ENCODE results near the gene ATP2C2.
A peak's percentile ranks its signal among the peaks of the same experiment; 100 is the strongest.
"Not testable (repeated sequence)": the region's sequence is repeated elsewhere in the genome, so short reads cannot be mapped to it uniquely, and the experiment has no call there.

ATP2C2 gene

DNA sequence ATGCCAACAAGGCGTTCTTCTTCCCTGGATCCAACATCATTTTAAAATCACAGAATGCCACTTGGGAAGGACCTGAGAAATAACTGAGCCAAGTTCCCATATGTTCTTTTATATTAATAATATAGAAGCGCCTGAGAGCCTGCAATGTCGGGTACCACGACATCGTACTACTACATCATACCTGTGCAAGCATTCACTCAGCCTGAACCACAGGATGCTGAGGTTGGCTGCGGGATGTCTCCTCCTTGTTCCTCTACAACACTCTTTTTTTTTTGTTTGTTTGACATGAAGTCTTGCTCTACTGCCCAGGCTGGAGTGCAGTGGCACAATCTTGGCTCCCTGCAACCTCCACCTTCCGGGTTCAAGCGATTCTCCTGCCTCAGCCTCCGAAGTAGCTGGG lies 2.1 kb upstream of the ATP2C2 start:
- DNase-seq (ENCODE audit: low spot score): no peak

DNA sequence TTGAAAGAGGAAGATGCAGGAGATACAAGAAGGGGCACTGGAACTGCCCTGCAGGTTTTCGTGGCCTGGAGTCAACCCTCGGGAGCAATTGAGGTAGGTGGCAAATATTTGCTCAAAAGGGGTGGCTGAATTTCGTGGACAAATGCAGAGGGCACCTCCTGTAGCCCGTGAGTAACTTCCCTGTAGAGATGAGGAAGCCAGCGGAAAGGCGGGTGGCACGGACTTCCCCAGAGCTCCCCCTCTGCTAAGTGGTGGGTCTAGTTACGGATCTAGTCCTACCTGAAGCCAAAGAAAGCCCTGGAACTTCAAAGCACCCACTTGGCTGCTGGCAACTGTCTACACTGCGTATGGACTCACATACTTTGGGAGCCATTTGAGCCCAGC lies 1.0 kb upstream of the ATP2C2 start:
- DNase-seq (ENCODE audit: low spot score): no peak

GRCh38 chr16:84367750-84368307 lies 509 bp upstream of the ATP2C2 start:
- DNase-seq (ENCODE audit: low spot score): no peak

DNA sequence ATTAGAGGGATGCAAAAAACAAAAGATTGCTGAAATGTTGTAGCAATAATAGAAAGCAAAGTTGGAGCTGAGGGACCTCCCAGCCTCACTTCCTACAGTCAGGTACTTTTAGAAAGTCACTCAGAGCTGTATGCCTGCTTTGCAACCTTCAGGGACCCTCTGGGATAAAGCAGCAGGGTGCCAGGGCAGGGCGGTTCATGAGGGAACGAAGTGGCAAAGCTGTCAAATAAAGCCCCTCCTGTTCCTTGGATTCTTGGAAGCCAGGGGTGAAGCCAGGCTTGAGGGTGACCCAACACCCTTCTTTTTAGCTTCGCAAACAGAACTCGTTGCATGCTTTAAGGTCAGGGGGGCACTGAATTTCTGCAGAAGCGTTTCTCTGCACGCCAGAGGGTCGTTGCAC lies 767 bp downstream of the ATP2C2 start:
- DNase-seq (ENCODE audit: low spot score): no peak

DNA sequence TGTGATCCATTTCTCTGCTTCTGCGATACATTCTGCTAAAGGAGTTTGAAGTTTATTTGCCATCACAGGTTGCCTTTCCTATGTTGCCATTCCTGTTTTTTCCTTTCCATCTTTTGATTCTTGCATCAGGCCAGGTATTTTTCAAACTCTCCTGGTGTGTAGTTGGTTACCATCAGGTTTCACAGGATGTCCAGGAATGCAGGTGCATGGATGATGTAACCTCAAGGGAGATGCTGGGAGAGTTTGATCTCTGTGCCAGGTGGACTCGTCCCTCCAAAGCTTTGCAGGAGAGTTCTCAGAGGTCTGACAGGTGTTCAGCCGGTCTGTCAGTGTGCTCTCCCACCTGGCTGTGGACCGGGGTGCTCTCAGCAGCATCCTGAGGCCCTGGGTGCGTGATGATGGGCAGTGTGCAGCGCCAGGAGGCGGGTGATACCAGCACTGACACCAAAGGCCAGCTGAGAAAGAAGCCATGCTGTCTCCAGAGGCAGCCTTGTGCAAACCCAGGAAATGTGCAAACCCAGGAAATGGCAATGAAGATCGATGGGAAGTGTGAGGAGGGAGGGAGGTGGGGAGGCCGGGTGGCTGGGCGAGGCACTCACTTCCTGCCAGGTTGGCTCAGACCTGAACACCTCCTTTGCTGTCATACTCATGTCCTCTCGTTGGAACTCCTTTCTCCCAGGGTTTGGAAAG lies 1.7 kb downstream of the ATP2C2 start:
- DNase-seq (ENCODE audit: low spot score): no peak

GRCh38 chr16:84370723-84371552 lies 2.6 kb downstream of the ATP2C2 start:
- no peak for DNase-seq (ENCODE audit: low spot score)

GRCh38 chr16:84371553-84371865 lies 3.2 kb downstream of the ATP2C2 start:
- no peak for DNase-seq (ENCODE audit: low spot score)

DNA sequence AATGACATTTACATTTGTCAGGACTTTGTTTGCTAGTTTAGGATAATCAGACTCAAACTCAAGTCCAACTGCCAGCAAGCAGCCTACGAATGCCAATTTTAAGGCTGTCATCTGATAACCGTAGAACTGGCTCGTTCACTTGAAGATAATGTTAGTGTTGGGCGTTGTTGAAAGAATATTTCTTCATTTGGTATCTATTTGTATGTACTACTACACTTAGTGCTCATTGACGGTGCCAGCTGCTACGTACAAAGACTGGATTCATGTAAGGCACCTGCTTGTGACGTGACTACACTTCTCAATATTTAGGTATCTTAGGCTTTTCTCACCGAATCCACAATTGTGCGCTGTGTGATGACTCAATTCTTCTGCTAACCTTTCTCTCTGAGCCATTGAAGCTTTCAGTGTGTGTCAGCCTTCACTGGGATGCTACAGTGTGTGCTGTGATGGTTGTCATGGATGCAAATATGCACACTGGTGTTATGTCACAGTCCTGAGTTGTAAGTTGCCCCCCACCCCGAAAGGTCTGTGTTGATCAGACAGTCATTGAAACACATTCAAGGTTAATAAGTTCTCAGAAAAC lies 5.7 kb downstream of the ATP2C2 start:
- DNase-seq (ENCODE audit: low spot score): peak; percentile 23

- no peak for DNase-seq (ENCODE audit: low spot score)
These were observed 9.8 kb downstream of the ATP2C2 start for GRCh38 chr16:84378099-84378498.

- DNase-seq (ENCODE audit: low spot score): no peak
These were observed 10.2 kb downstream of the ATP2C2 start for GRCh38 chr16:84378567-84378966.

- DNase-seq (ENCODE audit: low spot score): no peak
These were observed 10.8 kb downstream of the ATP2C2 start for GRCh38 chr16:84379008-84379708.

GRCh38 chr16:84379709-84380362 lies 11.5 kb downstream of the ATP2C2 start:
- DNase-seq (ENCODE audit: low spot score): no peak

DNA sequence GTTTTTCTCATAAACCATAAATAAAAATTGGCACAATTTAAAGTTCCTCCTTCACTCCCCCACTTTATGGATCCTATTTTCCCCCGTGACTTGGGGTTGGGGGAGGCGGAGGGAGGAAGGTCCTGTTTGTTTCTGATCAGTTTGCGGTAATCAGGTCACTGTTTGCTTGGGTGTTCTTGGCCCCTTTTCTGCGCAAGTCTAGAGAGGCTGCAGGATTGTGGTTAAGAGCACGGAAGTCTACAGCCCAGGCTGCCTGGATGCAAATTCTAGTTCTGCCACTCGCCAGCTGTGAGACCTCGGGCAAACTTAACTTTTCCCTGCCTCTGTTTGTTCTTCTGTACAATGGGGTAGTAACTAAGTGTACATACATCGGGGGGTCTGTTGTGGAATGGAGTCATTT lies 12.1 kb downstream of the ATP2C2 start:
- no peak for DNase-seq (ENCODE audit: low spot score)

- no peak for DNase-seq (ENCODE audit: low spot score)
These were observed 14.1 kb downstream of the ATP2C2 start for GRCh38 chr16:84382396-84382795.

DNA sequence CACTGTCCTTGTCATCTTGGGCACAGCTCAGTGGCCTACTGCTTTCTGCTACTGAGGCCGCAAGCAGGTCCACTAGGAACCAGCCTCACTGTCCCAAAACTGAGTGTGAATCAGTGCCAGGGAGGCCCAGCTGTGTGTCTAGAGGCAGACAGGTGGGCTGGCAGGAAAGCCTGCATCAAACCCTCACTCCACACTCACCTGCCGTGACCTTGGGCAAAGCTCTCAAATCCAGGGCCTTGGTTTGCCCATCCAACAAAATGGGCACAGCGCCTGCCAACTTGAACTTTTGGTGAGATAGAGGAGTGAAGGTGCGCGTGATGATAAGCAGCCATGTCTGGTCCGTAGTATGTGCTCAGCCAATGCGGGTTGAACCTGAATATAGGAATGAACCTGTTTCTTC lies 14.8 kb downstream of the ATP2C2 start:
- no peak for DNase-seq (ENCODE audit: low spot score)

DNA sequence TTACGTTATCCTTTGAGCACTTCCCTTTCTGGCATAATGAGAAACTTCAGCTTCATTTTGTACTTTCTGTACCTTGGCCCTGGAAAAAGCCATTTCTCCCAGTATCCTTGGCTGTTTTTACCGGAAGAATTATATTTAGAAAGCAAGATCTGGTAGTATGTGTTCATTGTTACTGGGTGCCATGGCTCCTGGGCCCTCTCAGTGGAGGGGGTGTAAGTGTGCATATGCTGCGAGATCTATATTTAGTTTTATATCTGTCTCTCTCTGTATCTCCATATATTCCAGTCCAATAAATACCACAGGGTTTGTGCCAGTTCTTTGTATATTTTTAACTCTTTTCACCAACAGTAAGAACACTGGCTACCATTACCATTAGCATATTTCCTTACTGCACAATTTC lies 17.7 kb downstream of the ATP2C2 start:
- no peak for DNase-seq (ENCODE audit: low spot score)

- DNase-seq (ENCODE audit: low spot score): no peak
These were observed 18.7 kb downstream of the ATP2C2 start for GRCh38 chr16:84387021-84387420.

DNA sequence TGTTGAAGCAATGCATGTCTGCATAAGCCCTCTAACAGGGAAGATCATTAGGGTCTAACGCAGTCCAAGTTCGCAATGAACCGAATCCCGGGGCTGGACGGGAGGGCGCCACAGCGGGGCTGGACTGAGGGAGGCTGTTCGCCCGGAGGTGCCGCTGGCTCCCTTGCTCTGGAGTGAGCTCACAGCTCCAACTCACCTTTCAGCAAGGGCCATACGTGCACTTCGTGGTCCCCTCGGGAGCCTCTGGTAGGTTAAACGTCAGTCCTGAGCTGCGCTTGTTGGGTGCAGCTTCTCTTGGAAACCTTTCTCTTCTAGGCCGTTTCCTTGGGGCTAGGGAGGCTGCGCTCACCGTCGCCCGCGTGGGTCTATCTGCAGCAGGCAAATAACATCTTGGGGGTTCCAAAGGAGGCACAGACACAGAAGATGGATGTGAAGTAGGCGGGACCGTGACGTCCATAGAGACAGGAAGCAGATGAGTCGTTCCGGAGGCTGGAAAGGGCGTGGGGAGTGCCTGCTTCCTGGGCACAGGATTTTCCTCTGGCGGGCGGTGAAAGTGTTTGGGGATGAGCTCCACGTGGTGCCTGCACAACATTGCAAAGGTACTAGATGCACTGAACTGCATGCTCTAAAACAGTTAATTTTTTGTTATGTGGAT lies 21.9 kb downstream of the ATP2C2 start:
- no peak for DNase-seq (ENCODE audit: low spot score)

DNA sequence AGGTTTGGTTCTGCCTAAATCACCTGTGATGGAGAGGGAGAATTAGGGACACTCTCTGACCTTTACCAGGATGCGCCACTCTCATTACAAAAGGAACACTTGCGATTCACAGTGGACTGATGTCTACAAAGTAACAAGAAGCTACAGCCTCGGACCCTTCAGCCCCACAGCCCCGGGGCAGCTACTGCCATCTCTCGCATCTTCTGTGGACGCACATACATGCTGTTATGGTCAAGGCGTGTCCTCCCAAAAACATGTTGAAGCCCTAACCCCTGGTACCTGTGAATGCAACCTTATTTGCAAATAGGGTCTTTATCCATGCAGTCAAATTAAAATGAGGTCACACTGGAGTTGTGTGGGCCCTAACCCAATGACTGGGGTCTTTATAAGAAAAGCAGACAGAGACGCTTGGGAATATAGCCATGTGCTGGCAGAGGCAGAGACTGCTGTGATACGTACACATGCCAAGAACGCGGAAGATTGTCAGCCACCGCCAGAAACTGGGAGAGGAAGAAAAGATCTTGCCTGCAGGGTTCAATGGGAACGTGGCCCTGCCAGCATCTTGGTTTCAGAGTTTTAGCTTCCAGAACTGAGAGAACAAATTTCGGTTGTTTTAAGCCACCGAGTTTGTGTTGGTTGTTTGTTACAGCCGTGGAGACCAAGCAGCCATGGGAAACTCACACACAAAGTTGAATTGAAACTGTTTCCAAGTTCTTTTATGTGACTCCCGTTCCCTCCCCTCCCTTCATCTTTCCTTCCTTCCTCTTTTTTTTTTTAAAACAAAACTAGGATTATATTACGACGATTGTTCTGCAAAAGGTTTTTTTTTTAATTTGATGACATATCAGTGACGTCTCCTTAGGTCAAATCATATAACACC lies 23.1 kb downstream of the ATP2C2 start:
- DNase-seq (ENCODE audit: low spot score): peak; percentile 68

DNA sequence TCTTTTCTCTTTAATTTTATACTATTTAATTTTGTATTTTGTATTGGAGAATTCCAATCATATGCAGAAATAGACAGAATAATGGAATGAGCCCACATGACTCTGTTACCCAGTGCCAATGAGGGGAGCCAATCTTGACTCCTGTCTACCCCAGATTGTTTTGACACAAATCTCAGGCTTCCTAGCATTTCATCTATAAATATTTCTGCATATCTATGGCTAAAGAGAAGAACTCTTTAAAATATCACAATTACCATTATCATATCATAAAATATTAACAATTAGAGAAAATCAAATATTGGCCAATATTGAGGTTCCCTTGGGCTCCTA lies 23.7 kb downstream of the ATP2C2 start:
- DNase-seq (ENCODE audit: low spot score): no peak

- not testable (repeated sequence) for DNase-seq (ENCODE audit: low spot score)
These were observed 27.7 kb downstream of the ATP2C2 start for GRCh38 chr16:84396082-84396481.
